Psoas muscle (tissue), 8 donors: ENCODE data around the gene TRAPPC5. TPM values are rescaled to one million over a fixed set of nuclear protein-coding genes. Genes with fewer than 3 reads are reported as not detected.
A peak's percentile ranks its signal among the peaks of the same experiment; 100 is the strongest.

Experiments used
- ATAC-seq, 4 donors: fragments of 200-7000 bp; cut with Tn5 transposase; one replicate each; pipeline ENCODE4 v1.9.1; 2020; ENCODE audit warnings: moderate library complexity in 3 of 4, mild to moderate bottlenecking in 2 of 4
- DNase-seq, 2 donors: peaks; one replicate each; pipeline ENCODE4 v3.0.0-alpha.2; 2020
- H3K27ac ChIP-seq: fragments of 200-600 bp; one replicate; pipeline ENCODE4 v1.8.0; 2022
- H3K27me3 ChIP-seq, 3 donors: fragments of 200-600 bp in 1 of 3; one replicate each; pipeline versions ENCODE4 v1.6.1 to v1.8.0; 2013 to 2022; ENCODE audit warnings: low read length in 2 of 3, mild to moderate bottlenecking in 2 of 3, moderate library complexity in 1 of 3; ENCODE audit not compliant: insufficient read depth in 3 of 3
- H3K36me3 ChIP-seq, 2 donors: fragments of 200-600 bp in 1 of 2; one replicate each; pipeline versions ENCODE4 v1.6.1 to v1.8.0; 2013 to 2022; ENCODE audit warnings: low read depth in 1 of 2, mild to moderate bottlenecking in 1 of 2, moderate library complexity in 1 of 2; ENCODE audit not compliant: insufficient read depth in 1 of 2
- H3K4me1 ChIP-seq: fragments of 200-600 bp; one replicate; pipeline ENCODE4 v1.8.0; 2022
- H3K4me3 ChIP-seq: fragments of 200-600 bp; one replicate; pipeline ENCODE4 v1.8.0; 2022; ENCODE audit warnings: mild to moderate bottlenecking
- H3K9me3 ChIP-seq: fragments of 200-600 bp; one replicate; pipeline ENCODE4 v1.8.0; 2022
- WGBS, 3 donors: extraction: QIAGEN DNeasy Blood & Tissue Kit; methylation state at CpG; one replicate each; pipeline versions ENCODE4 v1.1.6 to v1.1.7; 2013; 5-methylcytosine and 5-hydroxymethylcytosine counted together
- intact Hi-C, 2 donors: fragments of 100-400 bp; cut with DNase I; formaldehyde crosslinking; loops; one replicate each; pipeline versions ENCODE4 v1.11.0 to v1.14.2; 2022
- polyA plus RNA-seq, 3 donors: library from polyadenylated mRNA; stranded (reverse); fragments of 200-250 nt; gene quantifications; one replicate each; pipeline ENCODE4 v1.2.3, GENCODE V29; 2013
- total RNA-seq, 4 donors: library from RNA; stranded (reverse); fragmentation: NEBNext Ultra II Directional in 2 of 4; extraction: Animal tissue kit (Norgen Biotek cat#: 25700) in 2 of 4; gene quantifications; one replicate each; pipeline versions ENCODE4 v1.2.1 to v1.2.4, GENCODE V29; 2021 to 2023
- TF ChIP-seq, protein P1 (sequence below): fragments of 200-600 bp; IDR thresholded peaks from one replicate; pipeline ENCODE4 v1.8.0; 2022; ENCODE audit warnings: antibody characterized with exemption
- donor health status: healthy with polysubstance abuse.
- donor health status: DM: no; HTN: no; CAD: no; lungs with moderate emphysema.
- donor health status: Bipolar disorder and iron deficiency.
- donor health status: healthy.
- donor health status: DM: yes; HTN: yes; CAD: no.
- donor health status: DM: no; HTN: no; CAD: no.
- donor health status: DM: no; HTN: no; CAD: no.
- donor health status: DM: yes; HTN: yes; CAD: no.

TRAPPC5 gene
- total and polyA plus RNA-seq, 7 donors: 40.6 to 164 (median 101) TPM

DNA sequence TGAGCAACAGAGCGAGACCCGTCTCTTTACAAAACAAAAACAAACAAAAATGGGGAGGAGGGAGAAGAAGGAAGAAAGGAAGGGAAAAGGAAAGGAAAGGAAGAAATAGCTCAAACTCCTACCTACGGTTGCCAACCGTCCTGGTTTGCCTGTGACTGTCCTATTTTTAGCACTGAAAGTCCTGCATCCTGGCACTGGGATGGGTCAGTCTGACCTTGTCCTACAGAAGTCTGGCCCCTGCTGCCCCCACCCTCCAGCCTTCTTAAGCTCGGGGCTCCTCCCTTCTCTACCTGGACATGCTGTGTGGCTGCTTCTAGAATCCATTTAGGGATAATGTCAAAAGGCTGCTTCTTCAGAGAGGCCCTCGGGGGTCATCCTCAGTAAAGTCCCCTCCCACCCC lies 45.0 kb upstream of the TRAPPC5 start:
- DNase-seq: no peak
- peaks cover 0 to 32% (median 13%) of the 10 kb centered on the region in 3 donors for H3K27me3 ChIP-seq
- no peak overlapping the region for H3K27ac ChIP-seq
- WGBS, 3 donors: 41 to 53% (median 49%) methylated on average over 6 of the region's 6 CpGs
- ATAC-seq: no peak
- peaks cover 4% of the 10 kb centered on the region for H3K4me1 ChIP-seq
- intact Hi-C loops: no loop called here
- H3K4me3 ChIP-seq: no peak overlapping the region
- no peaks in the 10 kb centered on the region for H3K9me3 ChIP-seq
- TF ChIP-seq, protein P1, sequence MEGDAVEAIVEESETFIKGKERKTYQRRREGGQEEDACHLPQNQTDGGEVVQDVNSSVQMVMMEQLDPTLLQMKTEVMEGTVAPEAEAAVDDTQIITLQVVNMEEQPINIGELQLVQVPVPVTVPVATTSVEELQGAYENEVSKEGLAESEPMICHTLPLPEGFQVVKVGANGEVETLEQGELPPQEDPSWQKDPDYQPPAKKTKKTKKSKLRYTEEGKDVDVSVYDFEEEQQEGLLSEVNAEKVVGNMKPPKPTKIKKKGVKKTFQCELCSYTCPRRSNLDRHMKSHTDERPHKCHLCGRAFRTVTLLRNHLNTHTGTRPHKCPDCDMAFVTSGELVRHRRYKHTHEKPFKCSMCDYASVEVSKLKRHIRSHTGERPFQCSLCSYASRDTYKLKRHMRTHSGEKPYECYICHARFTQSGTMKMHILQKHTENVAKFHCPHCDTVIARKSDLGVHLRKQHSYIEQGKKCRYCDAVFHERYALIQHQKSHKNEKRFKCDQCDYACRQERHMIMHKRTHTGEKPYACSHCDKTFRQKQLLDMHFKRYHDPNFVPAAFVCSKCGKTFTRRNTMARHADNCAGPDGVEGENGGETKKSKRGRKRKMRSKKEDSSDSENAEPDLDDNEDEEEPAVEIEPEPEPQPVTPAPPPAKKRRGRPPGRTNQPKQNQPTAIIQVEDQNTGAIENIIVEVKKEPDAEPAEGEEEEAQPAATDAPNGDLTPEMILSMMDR: no peak
- no peaks in the 10 kb centered on the region for H3K36me3 ChIP-seq

DNA sequence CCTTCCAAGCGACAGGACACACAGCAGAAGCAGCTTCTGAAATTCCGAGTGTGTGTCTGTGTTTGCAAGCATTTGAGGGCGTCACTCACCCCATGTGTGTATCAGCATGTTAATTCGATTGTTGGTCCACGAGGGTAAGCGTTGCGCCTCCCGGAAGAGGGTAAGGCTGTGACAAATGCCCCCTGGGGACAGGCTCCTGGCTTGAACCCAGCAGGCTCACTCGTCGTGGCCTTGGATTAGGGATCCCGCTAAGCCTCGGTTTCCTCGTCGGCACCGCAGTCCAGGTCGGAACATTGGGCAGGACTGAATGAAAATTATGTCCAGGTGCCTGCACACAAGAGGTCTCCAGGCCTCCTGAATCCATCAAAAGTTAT lies 44.3 kb upstream of the TRAPPC5 start:
- H3K36me3 ChIP-seq: no peaks in the 10 kb centered on the region
- DNase-seq (no peak), ATAC-seq (no peak)
- intact Hi-C loops: no loop called here
- TF ChIP-seq, protein P1: no peak
- WGBS, 3 donors: 56 to 64% (median 56%) methylated on average over 16 of the region's 16 CpGs
- no peak overlapping the region for H3K4me3 ChIP-seq
- peaks cover 0 to 32% (median 13%) of the 10 kb centered on the region in 3 donors for H3K27me3 ChIP-seq
- H3K27ac ChIP-seq: no peak overlapping the region
- H3K9me3 ChIP-seq: no peaks in the 10 kb centered on the region
- no peaks in the 10 kb centered on the region for H3K4me1 ChIP-seq

DNA sequence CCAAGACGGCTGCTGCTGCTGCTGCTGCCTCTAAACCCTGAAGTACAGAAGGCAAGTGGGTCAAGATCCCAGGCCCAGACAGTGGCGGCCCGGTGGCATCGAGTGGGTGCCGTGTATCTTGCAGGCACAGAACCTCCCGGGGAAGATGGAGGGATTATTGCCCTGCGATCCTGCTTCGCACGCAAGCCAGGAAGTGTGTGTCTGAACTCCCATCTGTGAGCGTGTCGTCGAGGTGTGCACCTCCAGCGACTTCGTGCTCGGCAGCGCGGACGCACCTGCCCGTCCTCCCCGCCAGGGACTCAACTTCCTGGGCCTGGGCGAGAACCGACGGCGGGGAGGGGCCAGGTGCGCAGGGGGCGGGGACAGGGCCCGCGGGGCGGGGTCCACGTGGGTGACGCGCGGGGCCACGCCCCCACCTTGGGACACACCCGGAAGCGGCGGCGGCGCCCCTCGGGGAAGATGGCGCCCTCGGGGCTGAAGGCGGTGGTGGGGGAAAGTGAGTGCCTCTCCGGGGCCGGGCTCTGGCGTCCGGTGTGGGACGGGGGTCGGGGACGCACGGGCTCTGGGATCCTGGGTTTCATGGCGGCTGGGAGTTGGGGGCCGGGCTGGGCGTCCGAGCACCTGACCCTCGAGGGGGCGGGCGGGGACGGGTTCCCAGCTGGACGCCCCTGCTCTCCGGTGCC lies 43.8 kb upstream of the TRAPPC5 start, which contains the start of gene STXBP2:
TSS of gene STXBP2 (plus strand) at position 420 of the 683 bp plus-strand sequence. CDS start at position 460, 40 bp downstream.
- peak within 1 kb of the TSS; percentile 46 for H3K4me3 ChIP-seq

DNA sequence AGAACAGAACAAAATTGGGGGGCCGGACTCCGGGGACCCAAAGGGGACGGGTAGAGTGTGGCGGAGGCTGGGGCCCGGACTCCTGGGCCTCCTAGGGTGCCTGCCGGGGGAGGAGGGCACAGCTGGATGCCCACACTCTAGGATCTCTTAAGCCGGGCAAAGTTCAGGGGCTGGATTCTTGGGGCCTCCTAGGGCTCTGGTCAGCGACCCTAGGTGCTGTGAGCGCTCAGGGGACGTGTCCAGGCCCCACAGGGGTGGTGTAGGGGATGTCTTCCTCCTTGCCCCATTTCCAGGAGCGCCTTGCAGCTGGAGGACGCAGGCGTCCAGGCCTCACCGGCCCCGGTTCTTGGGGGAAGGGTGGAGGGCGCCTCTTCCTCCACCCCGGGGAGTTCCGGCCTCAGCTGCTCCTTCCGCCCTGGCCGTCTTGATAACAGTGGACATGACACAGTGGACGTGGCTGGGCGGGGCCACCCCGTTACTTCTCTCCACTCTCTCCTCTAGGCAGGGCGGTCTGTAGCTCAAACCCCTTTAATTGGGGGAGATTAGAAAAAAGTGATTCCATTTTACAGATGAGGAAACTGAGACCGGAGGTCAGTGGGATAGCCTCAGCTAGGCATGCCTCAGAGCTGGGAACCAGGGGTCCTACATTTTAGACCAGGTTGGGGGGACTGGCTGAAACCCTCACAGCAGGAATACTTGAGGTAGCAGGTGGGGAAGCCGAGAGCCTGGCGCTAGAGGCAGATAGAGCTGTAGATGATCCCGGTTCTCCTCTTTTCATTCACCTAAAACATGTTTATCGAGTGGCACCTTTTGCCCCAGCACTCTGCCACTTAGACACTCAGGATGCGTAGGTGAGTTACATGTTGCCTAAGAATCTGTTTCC lies 43.0 kb upstream of the TRAPPC5 start:
- Histone ChIP-seq H3K27ac (peak overlapping the region; percentile 30), H3K4me3 (peak overlapping the region; percentile 46), H3K9me3 (no peaks in the 10 kb centered on the region), H3K36me3 (no peaks in the 10 kb centered on the region), H3K4me1 (no peaks in the 10 kb centered on the region), H3K27me3 (peaks cover 0 to 32% (median 13%) of the 10 kb centered on the region in 3 donors)
- peak in 3 of 4 donors; percentile 19 to 40 (median 23) for ATAC-seq
- DNase-seq: peak; percentile 47 to 68
- intact Hi-C loops: no loop called here
- TF ChIP-seq, protein P1: no peak
- 36 to 39% (median 37%) methylated on average over 30 of the region's 30 CpGs for WGBS, 3 donors

More for the DNA sequence above, 43.8 kb upstream of the TRAPPC5 start, which contains the start of gene STXBP2:
- peak within 1 kb of the TSS; percentile 30 for H3K27ac ChIP-seq
- TF ChIP-seq, protein P1: no peak
- H3K4me1 ChIP-seq: no peaks in the 10 kb centered on the region
- no peaks in the 10 kb centered on the region for H3K36me3 ChIP-seq
- WGBS, 3 donors: 5 to 7% (median 7%) methylated on average over 40 to 61 of the region's 61 CpGs
- DNase-seq (peak; percentile 55 to 73), ATAC-seq (peak; percentile 26 to 63 (median 44))
- peaks cover 0 to 32% (median 13%) of the 10 kb centered on the region in 3 donors for H3K27me3 ChIP-seq
- no peaks in the 10 kb centered on the region for H3K9me3 ChIP-seq
- intact Hi-C loops: no loop called here
